GM18511 (cell line): ENCODE results near the gene RERE.
"Not testable (repeated sequence)": the region's sequence is repeated elsewhere in the genome, so short reads cannot be mapped to it uniquely, and the experiment has no call there.

Source experiments
- ATAC-seq: cut with Tn5 transposase; IDR thresholded peaks from one replicate; pipeline ENCODE4 v1.9.1; 2021; ENCODE audit warnings: mild to moderate bottlenecking, moderate library complexity; ENCODE audit not compliant: unreplicated experiment

RERE gene

GRCh38 chr1:8754247-8754650 lies 63.2 kb downstream of the RERE start:
- no peak for ATAC-seq

- no peak for ATAC-seq
These were observed 63.7 kb downstream of the RERE start for GRCh38 chr1:8753736-8754135.

GRCh38 chr1:8752921-8753713 lies 64.3 kb downstream of the RERE start:
- no peak for ATAC-seq

GRCh38 chr1:8752411-8752810 lies 65.0 kb downstream of the RERE start:
- no peak for ATAC-seq

- ATAC-seq, result no peak
These were observed 65.5 kb downstream of the RERE start for GRCh38 chr1:8751984-8752383.

- no peak for ATAC-seq
These were observed 69.3 kb downstream of the RERE start for GRCh38 chr1:8747879-8748825.

- no peak for ATAC-seq
These were observed 70.9 kb downstream of the RERE start for GRCh38 chr1:8746554-8746953.

- no peak for ATAC-seq
These were observed 71.6 kb downstream of the RERE start for GRCh38 chr1:8745749-8746390.

GRCh38 chr1:8745346-8745745 lies 72.1 kb downstream of the RERE start:
- no peak for ATAC-seq

GRCh38 chr1:8742022-8742924 lies 75.2 kb downstream of the RERE start:
- ATAC-seq, result no peak

GRCh38 chr1:8740034-8740449 lies 77.4 kb downstream of the RERE start:
- ATAC-seq, result no peak

GRCh38 chr1:8739377-8739776 lies 78.1 kb downstream of the RERE start:
- ATAC-seq, result no peak

- no peak for ATAC-seq
These were observed 80.5 kb downstream of the RERE start for GRCh38 chr1:8736927-8737326.

GRCh38 chr1:8733484-8733883 lies 84.0 kb downstream of the RERE start:
- no peak for ATAC-seq

GRCh38 chr1:8731162-8731561 lies 86.3 kb downstream of the RERE start:
- no peak for ATAC-seq

GRCh38 chr1:8728464-8728863 lies 89.0 kb downstream of the RERE start:
- ATAC-seq, result no peak

GRCh38 chr1:8727809-8728213 lies 89.6 kb downstream of the RERE start:
- no peak for ATAC-seq

- ATAC-seq, result not testable (repeated sequence)
These were observed 90.1 kb downstream of the RERE start for GRCh38 chr1:8727316-8727715.

- ATAC-seq, result not testable (repeated sequence)
These were observed 90.6 kb downstream of the RERE start for GRCh38 chr1:8726801-8727186.

- no peak for ATAC-seq
These were observed 94.4 kb downstream of the RERE start for GRCh38 chr1:8723010-8723409.
